NCI-H1092 treated with DMSO at 0.1 percent for 48 hours (cell line): ENCODE results near the gene POLE.

ENCODE experiments used
- DNase-seq: peaks from one replicate; lab custom pipeline; 2025; lab: John Stamatoyannopoulos, UW

Gene POLE

GRCh38 chr12:132631666-132632065 is 55.5 kb downstream of the POLE start:
- DNase-seq: no peak

DNA sequence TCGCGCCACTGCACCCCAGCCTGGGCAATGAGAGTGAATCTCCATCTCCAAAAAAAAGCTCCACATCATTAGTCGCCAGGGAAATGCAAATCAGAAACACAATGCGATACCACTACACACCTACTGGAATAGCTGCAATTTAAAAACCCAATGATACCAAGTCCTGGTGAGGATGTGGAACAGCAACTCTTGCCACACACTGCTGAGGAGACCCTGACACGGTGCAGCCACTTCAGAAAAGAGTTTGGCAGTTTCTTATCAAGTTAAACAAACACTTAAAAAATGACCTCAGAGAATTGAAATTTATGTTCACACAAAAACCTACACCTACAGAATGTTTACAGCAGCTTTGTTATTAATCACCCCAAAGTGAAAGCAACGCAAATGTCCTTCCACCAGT is 56.5 kb downstream of the POLE start:
- no peak for DNase-seq

DNA sequence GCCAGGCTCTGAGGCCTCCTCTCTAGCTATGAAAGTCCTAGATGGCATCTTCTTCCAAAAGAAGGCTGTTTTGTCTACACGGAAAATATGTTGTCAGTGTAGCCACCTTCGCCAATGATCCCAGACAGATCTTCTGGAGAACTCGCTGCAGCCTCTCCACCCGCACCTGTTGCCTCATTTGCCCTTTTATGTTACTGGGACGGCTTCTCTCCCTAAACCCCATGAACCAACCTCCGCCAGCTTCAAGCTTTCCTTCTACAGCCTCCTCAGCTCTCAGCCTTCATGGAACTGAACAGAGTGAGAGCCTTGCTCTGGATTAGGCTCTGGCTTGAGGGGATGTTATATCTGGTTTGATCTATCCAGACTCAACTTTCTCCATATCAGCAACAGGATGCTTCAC is 57.8 kb downstream of the POLE start:
- DNase-seq: no peak

DNA sequence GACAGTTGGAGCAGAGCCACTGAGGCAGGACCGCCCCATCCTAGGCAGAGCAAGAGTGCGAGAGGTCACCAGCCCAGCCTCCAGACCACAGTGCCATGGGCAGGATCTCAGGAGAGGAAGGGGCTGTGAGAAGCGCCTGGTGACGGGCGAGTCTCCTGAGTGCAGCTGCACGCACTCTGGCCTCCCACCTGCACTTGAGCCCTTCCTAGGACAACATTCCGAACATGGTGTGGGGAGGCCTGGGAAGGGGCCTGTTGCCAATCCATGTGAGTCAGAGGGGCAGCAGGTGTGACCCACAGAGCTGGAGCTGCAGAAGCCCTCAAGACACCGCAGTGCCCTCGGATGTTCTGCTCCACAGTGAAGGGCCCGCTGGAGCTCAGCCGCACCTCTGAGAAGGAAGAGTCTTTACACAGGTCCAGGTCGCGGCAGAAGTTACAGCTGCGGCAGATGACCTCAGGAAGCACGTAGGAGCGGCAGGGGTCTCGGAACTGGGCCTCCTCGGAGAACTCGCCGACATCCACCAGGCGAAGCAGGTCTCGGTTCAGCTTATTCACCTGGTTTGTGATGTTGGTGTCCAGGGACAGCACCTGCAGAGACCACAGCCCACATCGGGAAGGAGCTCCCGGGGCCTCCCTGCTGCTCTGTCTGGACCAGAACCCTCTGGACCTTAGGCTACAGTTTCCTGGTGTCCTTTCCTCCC is 61.3 kb downstream of the POLE start:
- no peak for DNase-seq

DNA sequence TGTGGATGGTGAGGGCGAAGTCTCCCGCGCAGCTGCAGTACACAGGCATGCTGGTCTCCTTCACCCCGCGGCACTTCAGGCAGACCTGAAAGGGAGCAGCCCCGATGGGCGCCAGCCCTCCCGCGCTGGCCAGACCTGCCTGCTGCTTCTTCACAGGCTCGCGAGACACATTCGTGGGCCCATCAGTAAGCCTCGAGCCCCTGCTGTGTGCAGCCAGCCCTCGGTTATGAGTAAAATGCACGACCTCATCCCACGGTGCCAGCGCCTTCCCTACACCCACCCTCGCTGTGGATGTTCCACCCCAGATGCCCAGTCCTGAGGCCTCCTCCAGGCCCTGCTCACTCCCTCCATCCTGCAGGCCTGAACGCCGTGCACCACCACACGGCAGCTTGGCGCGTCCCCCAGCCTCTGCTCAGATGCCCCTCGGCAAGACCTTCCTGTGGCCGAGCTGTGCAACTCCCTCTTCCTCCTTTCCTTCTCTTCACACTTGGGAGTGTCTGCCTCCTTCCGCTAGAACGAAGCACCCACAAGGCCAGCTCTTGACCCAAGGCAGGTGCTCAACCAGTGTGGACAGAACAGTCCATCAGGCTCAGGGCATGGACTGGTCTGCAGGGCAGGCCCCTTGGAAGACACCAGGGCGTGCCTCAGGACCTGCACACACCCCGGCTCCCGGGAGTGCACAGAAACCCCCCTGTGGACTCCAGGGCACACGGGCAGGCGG is 62.1 kb downstream of the POLE start:
- no peak for DNase-seq

DNA sequence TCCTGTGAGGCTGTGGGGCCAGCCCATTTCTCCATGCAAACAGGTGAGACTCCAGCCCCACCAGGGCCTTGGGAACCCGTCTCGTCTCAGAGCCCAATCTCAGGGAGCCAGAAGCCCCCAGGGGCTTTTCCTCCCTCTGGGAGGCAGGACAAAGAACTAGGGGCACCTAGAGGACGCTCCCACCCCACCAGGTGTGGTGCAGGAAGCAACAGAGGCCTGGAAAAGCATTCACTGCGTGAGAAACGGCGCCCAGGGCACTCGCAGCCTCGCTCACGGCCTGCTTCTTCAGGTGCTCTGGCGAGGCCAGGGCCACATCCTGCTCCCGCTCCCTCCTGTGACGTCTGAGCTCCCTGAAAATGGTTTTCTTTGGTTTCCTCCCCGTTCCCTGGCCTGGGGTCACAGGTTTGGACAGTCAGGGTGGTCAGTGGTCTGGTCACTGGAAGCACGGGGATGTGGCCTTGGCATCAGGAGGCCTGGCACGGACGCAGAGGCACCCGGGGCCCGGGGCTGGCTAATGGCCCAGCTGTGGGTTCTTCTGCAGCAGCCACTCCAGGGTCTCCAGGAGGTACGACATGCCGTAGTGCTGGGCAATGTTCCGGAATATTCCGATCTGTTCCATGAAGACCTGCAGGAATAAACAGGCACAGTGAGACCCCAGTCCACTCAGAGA is 62.8 kb downstream of the POLE start:
- DNase-seq: no peak

- no peak for DNase-seq
Observed at GRCh38 chr12:132623072-132623869, 63.9 kb downstream of the POLE start.

DNA sequence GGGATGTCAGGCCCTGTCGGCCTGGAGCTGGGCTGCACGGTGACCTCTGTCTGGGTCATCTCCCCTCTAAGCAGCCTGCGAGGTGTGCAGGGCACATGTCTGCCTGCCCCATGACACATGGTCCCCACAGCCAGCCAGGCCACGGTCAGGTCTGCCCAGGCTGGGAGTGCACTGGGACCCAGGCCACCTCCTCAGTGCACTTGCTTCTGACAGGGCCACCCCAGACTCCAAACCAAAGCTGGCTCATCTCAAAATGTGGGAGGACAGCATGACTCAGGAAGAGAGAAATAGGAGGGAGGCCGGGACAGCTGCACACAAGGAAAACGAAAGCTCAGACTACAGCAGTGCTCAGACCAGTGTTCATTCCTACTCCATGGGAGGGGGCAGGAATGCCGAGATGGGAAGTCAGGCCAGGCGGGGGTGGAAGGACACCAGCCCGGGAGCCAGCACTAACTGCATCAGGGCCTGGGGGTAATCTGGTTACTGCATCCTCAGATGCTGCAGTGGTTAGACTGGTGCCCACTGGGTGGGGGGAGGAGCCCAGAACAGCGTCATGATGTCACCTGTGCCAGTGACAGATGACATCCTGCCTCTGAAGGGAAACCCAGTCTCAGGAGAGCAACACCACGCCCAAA is 64.6 kb downstream of the POLE start:
- no peak for DNase-seq

GRCh38 chr12:132621657-132622435 is 65.3 kb downstream of the POLE start:
- DNase-seq: no peak

- DNase-seq: no peak
Observed at GRCh38 chr12:132620899-132621656, 66.1 kb downstream of the POLE start.

DNA sequence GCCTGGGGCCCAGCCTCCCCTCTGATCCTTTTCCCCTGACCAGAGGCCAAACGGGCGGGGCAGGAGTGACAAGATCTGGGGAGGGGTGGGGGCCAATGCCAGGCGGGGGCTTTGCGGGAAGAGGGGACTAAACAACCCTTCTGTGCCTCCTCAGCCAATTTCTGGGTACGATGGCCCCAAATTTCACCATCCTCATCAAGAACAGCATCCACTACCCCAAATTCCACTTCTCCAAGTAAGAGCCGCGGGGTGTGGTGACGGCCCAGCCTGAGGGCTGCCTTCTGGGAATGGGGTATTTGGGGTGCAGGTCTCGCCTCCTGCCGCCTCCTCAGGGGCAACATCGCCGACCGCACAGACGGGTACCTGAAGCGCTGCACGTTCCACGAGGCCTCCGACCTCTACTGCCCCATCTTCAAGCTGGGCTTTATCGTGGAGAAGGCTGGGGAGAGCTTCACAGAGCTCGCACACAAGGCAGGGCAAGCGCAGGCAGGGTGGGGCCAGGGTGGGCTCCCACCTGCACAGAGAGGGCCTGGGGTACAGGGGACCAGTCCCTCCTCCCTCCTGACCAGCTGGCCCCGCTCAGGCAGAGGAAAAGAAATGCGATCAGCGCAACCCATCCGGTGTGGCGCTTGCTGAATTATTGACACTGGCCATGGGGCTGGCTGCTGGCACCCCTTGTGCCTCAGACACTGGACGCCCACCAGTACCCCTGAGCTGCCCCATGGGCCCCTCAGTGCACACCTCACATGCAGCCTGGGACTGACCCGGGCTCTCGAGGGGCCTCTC is 66.8 kb downstream of the POLE start:
- no peak for DNase-seq

- DNase-seq: no peak
Observed at GRCh38 chr12:132619386-132620112, 67.6 kb downstream of the POLE start.

DNA sequence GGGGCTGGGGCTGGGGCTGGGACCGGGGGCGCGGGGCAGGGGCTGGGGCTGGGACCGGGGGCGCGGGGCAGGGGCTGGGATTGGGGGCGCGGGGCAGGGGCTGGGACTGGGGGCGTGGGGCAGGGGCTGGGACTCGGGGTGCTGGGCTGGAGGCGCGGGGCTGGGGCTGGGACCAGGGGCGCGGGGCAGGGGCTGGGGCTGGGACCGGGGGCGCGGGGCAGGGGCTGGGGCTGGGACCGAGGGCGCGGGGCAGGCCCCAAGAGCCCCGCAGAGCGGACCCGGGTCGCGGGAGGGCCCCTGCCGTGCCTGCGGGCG is 68.1 kb downstream of the POLE start:
- DNase-seq: no peak

- DNase-seq: no peak
Observed at GRCh38 chr12:132618683-132619043, 68.5 kb downstream of the POLE start, which contains the start of gene P2RX2. Gene P2RX2, plus strand, starts transcription at chr12:132618776. Its CDS starts 41 bp downstream, at chr12:132618817.

- DNase-seq: no peak
Observed at GRCh38 chr12:132617822-132618682, 69.1 kb downstream of the POLE start.

DNA sequence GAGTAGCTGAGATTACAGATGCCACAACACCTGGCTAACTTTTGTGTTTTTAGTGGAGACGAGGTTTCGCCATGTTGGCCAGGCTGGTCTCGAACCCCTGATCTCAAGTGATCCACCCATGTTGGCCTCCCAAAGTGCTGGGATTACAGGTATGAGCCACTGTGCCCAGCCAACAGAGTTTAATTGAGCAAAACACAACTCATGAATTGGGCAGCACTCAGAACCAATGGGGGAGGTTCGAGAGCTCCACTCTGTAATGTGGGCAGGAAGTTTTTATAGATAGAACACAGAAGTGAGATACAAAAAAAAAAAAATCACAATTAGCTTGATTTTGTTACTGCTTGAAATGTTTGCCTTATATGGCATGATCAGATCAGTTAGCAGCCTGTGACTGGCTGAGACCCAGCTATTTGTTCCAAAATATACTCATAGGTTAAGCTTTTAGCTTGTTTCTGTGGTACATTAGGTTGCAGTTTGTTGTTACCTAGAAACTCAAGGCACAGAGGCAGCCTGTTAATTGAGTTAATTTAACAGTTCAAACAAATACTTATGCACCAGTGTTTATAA is 69.9 kb downstream of the POLE start:
- DNase-seq: no peak

- DNase-seq: no peak
Observed at GRCh38 chr12:132615579-132616038, 71.5 kb downstream of the POLE start.
